GM11168 (cell line): ENCODE results near the gene GOLGA8T.
"Not testable (repeated sequence)": the region's sequence is repeated elsewhere in the genome, so short reads cannot be mapped to it uniquely, and the experiment has no call there.

ENCODE experiments used
- in situ Hi-C: fragments of 300-500 bp; cut with MboI; formaldehyde crosslinking; loops from one replicate; pipeline ENCODE4 v1.12.0; 2022; ENCODE audit warnings: low sequenced_read_pairs; ENCODE audit not compliant: unreplicated experiment

Gene GOLGA8T

GRCh38 chr15:30189754-30190153 is 54.9 kb downstream of the GOLGA8T start:
- in situ Hi-C loops = not testable (repeated sequence)

GRCh38 chr15:30191143-30191542 is 56.3 kb downstream of the GOLGA8T start:
- in situ Hi-C loops = not testable (repeated sequence)

GRCh38 chr15:30191639-30192038 is 56.8 kb downstream of the GOLGA8T start:
- in situ Hi-C loops = not testable (repeated sequence)

- in situ Hi-C loops = not testable (repeated sequence)
Observed at GRCh38 chr15:30192119-30192745, 57.4 kb downstream of the GOLGA8T start.

GRCh38 chr15:30192892-30193291 is 58.0 kb downstream of the GOLGA8T start:
- in situ Hi-C loops = not testable (repeated sequence)
